ENCODE data around the gene KMT5B. TPM values are rescaled to one million over a fixed set of nuclear protein-coding genes. Genes with fewer than 3 reads are reported as not detected.
A peak's percentile ranks its signal among the peaks of the same experiment; 100 is the strongest.

KMT5B gene
- total RNA-seq, 1 donor from 2014 or later, result 38.0 TPM

- peak overlapping the region; percentile 67 for H2AFZ ChIP-seq (ENCODE audit: low read depth, low read length)
- peak overlapping the region; percentile 79 for H3K4me2 ChIP-seq (ENCODE audit: low read length)
- H3K36me3 Mint-ChIP-seq (ENCODE audit: low read depth, unreplicated experiment), result peaks cover 13% of the 10 kb centered on the region
- peak overlapping the region; percentile 69 for H3K4me3 Mint-ChIP-seq (ENCODE audit: unreplicated experiment)
- H3K9me3 ChIP-seq (ENCODE audit: insufficient read depth, low read depth, low read length), result no peaks in the 10 kb centered on the region
- H3K36me3 ChIP-seq (ENCODE audit: insufficient read depth, low read length), result no peaks in the 10 kb centered on the region
- peaks cover 7% of the 10 kb centered on the region for H3K4me1 Mint-ChIP-seq (ENCODE audit: low read depth, unreplicated experiment)
- FAIRE-seq (no peak), DNase-seq (ENCODE audit: low read depth) (peak; percentile 81)
- peaks cover 6% of the 10 kb centered on the region for H3K4me1 ChIP-seq (ENCODE audit: insufficient read depth, low read length)
- H3K4me3 ChIP-seq (ENCODE audit: insufficient read depth, low read depth, low read length), result peak overlapping the region; percentile 37
- peak overlapping the region; percentile 56 for H3K9ac ChIP-seq (ENCODE audit: low read length)
- H3K27ac Mint-ChIP-seq (ENCODE audit: unreplicated experiment), result peak overlapping the region; percentile 18
- H4K20me1 ChIP-seq (ENCODE audit: insufficient read depth, low read length), result no peaks in the 10 kb centered on the region
- H3K27me3 ChIP-seq (ENCODE audit: insufficient read depth, low read length), result no peaks in the 10 kb centered on the region
- H3K9me3 Mint-ChIP-seq (ENCODE audit: unreplicated experiment), result peaks cover 19% of the 10 kb centered on the region
- peak overlapping the region; percentile 37 for H3K27ac ChIP-seq (ENCODE audit: low read depth, low read length)
- TF ChIP-seq CTCF (IDR thresholded peaks at IDR 0.05; ENCODE audit: insufficient read depth, low read depth, low read length), result no peak
- TF ChIP-seq EZH2 (IDR thresholded peaks at IDR 0.05; ENCODE audit: insufficient read depth, low read length), result no peak
- no peaks in the 10 kb centered on the region for H3K27me3 Mint-ChIP-seq (ENCODE audit: low read depth, unreplicated experiment)
- no peaks in the 10 kb centered on the region for H3K79me2 ChIP-seq (ENCODE audit: insufficient read depth, low read length)
Measured at GRCh38 chr11:68128682-68129327, 84.3 kb downstream of the KMT5B start.

- H3K36me3 Mint-ChIP-seq (ENCODE audit: low read depth, unreplicated experiment), result peaks cover 13% of the 10 kb centered on the region
- Histone ChIP-seq H3K79me2 (ENCODE audit: insufficient read depth, low read length) (no peaks in the 10 kb centered on the region), H3K27ac (ENCODE audit: low read depth, low read length) (no peak overlapping the region), H3K9ac (ENCODE audit: low read length) (peak overlapping the region; percentile 56), H3K9me3 (ENCODE audit: insufficient read depth, low read depth, low read length) (no peaks in the 10 kb centered on the region), H2AFZ (ENCODE audit: low read depth, low read length) (peak overlapping the region; percentile 67), H3K36me3 (ENCODE audit: insufficient read depth, low read length) (no peaks in the 10 kb centered on the region), H3K27me3 (ENCODE audit: insufficient read depth, low read length) (no peaks in the 10 kb centered on the region), H3K4me1 (ENCODE audit: insufficient read depth, low read length) (peaks cover 6% of the 10 kb centered on the region), H3K4me2 (ENCODE audit: low read length) (peak overlapping the region; percentile 79), H3K4me3 (ENCODE audit: insufficient read depth, low read depth, low read length) (peak overlapping the region; percentile 37), H4K20me1 (ENCODE audit: insufficient read depth, low read length) (no peaks in the 10 kb centered on the region)
- H3K27me3 Mint-ChIP-seq (ENCODE audit: low read depth, unreplicated experiment), result no peaks in the 10 kb centered on the region
- DNase-seq (ENCODE audit: low read depth), result peak; percentile 40
- no peak overlapping the region for H3K27ac Mint-ChIP-seq (ENCODE audit: unreplicated experiment)
- TF ChIP-seq CTCF (IDR thresholded peaks at IDR 0.05; ENCODE audit: insufficient read depth, low read depth, low read length) (no peak), EZH2 (IDR thresholded peaks at IDR 0.05; ENCODE audit: insufficient read depth, low read length) (no peak)
- no peak for FAIRE-seq
- H3K4me1 Mint-ChIP-seq (ENCODE audit: low read depth, unreplicated experiment), result peaks cover 7% of the 10 kb centered on the region
- H3K4me3 Mint-ChIP-seq (ENCODE audit: unreplicated experiment), result no peak overlapping the region
- peaks cover 19% of the 10 kb centered on the region for H3K9me3 Mint-ChIP-seq (ENCODE audit: unreplicated experiment)
Measured at GRCh38 chr11:68127714-68128681, 85.1 kb downstream of the KMT5B start.

All from astrocyte (in vitro differentiated cells and primary cell).